Measurements from ENCODE around the gene LUZP4.
A peak's percentile ranks its signal among the peaks of the same experiment; 100 is the strongest.
"Not testable (repeated sequence)": the region's sequence is repeated elsewhere in the genome, so short reads cannot be mapped to it uniquely, and the experiment has no call there.

LUZP4 gene, protein sequence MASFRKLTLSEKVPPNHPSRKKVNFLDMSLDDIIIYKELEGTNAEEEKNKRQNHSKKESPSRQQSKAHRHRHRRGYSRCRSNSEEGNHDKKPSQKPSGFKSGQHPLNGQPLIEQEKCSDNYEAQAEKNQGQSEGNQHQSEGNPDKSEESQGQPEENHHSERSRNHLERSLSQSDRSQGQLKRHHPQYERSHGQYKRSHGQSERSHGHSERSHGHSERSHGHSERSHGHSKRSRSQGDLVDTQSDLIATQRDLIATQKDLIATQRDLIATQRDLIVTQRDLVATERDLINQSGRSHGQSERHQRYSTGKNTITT

GRCh38 chrX:115289465-115289864, at the start of gene LUZP4:
LUZP4 (plus strand) TSS chrX:115289715; CDS start chrX:115289760, 45 bp downstream.
- DNase-seq = no peak

DNA sequence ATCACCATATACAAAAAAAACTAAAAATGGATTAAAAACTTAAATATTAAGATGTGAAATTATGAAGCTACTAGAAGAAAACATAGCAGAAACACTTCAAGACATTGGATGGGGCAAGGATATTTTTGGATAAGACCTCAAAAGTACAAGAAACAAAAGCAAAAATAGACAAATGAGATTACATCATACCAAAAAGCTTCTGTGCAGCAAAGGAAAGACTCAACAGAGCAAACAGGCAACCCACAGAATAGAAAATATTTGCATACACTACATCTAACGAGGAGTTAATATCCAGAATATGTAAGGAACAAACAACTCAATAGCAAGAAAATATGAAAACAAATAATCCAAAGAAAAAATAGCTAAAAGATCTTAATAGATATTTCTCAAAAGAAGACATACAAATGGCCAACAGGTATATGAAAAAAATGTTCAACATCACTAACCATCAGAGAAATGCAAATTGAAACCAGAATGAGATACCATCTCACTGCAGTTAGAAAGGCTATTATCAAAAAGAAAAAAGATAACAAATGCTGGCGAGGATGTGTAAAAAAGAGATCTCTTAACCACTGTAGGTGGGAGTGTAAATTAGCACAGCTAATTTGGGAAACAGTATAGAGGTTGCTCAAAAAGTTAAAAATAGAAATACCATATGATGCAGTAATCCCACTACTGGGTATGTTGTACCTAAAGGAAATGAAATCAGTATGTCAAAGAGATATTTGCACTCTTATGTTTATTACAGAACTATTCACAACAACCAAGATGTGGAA, 37.9 kb upstream of the LUZP4 start:
- DNase-seq = no peak

DNA sequence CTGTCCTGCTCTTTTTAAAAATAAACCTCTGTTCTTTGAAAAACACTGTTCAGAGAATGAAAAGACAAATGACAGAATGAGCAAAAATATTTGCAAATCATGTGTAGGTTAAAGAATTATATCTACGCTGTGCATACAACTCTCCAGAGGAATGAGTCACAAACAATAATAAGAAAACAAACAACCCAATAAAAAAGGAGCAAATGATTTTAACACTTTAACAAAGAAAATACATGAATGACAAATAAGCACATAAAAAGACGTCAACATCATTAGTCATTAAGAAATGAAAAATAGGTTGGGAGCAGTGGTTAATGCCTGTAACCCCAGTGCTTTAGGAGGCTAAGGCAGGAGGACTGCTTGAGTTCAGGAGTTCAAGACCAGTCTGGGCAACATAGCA, 34.5 kb upstream of the LUZP4 start:
- DNase-seq = no peak

DNA sequence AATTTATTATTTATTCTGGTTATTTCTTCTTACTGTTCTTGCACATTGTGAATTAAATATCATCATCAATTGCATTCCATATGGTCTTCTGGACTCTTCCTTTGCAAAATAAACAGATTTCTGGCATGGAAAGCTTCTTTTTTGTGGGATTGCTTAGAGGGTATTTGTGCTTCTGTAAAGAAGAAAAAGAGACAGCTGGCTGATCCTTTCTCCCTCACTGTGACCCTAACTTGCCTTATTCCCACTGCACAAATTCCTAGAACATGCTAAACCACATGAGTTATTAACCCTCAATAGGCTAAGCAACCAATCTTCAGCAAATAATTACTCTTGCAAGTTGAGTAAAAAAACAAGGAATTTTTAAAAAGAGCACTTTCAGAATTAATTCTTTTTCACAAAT, 31.8 kb upstream of the LUZP4 start:
- DNase-seq = no peak

DNA sequence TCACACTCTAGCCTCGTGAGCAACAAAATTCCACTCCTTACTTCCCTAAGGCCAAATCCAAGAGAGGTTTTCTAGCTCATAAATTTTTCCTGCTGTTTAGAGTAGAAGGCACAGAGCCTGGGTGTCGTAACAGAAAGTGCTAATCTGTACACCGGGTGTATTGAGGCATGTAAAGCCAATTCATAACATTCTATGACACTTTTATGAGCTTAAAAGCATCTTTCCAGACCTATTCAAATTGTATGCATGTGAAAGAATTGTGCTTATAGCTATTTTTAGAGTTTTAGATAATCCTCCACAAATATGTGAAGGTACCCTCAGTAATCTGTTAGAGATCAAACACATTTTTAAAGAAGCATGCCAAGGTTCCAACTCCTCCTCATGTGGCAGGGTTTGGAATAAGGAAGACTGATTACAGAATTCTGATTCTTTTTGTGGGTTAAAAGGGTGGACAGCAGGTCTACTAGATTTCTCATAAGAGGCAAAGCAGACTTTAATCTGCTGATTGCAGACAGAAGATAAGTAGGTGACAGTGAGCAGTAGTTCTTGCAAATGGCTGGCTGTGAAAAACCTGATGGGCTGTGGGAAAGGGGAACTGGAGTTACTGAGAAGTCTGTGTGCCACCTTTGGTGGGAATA, 30.2 kb upstream of the LUZP4 start:
- no peak for DNase-seq

GRCh38 chrX:115260330-115260729, 29.2 kb upstream of the LUZP4 start:
- no peak for DNase-seq

DNA sequence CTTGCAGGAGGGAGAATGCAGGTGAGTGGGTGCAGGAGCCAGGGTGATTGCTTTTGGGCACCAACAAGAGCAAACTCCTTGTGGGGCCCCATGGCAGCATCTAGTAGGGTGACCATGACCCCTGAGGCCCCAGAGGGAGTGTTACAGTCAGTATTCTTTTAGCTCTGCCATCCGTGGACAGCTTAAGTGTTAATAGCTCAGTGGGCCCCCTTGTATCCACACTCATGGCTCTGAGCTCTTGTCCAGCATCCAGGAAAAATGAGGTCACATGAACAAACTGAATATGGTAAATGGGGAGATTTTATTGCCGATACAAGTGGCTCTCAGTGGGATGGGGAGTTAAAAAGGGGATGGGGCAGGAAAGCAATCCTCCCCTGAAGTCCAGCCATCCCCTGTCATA, 28.4 kb upstream of the LUZP4 start:
- no peak for DNase-seq

DNA sequence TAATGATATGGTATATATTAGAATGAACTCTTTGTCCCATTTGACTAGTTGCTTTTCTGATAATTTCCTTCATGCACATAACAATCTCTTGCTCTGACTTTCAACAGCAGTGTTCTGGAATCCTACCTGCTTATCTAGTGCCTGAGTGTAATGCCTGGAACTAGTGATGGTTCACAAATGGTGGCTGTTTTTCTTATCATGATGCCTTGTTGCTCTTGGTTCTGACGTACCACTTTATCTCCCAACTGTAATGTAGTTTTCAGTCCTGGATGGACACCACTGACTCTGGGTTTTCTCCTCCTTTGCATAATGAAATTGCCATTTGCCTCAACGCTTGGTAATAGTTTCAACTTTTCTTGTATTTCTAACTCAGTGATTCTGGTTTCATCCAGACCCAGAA, 25.5 kb upstream of the LUZP4 start:
- DNase-seq = no peak

- DNase-seq = no peak
Observed at GRCh38 chrX:115266300-115266699, 23.2 kb upstream of the LUZP4 start.

GRCh38 chrX:115268421-115268820, 21.1 kb upstream of the LUZP4 start:
- DNase-seq = no peak

DNA sequence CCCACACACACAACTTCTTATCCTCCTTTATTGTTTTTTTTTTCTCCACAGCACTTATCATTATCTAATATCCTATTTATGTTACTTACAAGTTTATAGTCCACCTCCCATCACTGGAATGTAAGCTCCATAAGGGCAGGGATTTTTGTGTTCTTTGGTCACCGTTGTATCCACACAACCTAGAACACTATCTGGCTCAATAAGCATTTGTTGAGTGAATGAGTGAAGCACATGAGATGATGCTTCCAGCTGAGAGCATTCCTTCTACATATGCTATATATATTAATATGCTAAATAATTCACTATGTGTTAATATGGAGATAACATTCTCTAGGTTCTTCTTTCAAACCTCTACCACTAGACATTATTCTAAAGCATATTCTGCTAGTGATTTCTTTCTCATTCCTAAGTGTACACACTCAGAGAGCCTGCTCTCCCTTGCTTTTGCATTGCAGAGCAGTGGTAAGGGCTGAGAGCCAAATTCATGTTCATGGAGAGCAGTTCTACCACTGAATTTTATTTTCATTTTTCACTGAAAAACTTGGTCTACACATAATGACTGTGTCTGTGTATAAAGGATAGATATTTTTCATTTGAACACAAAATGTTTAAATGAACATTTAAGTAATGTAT, 20.3 kb upstream of the LUZP4 start:
- no peak for DNase-seq

- no peak for DNase-seq
Observed at GRCh38 chrX:115284877-115285276, 4.6 kb upstream of the LUZP4 start.

GRCh38 chrX:115297189-115297588, 7.7 kb downstream of the LUZP4 start:
- DNase-seq = no peak

DNA sequence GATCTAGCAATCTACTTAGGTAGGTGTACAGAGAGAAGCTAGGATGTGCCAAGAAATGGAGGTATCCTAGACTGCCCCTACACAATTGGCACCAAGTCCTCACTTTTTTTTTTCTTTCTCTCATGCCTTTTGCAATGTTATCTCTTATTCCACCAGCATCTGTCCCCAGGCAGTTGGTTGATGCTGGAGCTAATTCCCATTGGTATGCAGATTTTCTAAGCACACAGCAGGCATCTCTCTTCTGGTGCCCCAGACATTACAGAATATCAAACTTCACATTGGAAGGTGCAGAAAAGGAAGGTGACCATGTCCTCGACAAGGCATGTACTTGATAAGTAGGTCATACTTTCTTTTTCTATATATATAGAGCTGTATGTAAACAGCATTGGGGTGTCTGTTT, 21.6 kb downstream of the LUZP4 start:
- no peak for DNase-seq

GRCh38 chrX:115311601-115312001, 22.1 kb downstream of the LUZP4 start:
- no peak for DNase-seq

DNA sequence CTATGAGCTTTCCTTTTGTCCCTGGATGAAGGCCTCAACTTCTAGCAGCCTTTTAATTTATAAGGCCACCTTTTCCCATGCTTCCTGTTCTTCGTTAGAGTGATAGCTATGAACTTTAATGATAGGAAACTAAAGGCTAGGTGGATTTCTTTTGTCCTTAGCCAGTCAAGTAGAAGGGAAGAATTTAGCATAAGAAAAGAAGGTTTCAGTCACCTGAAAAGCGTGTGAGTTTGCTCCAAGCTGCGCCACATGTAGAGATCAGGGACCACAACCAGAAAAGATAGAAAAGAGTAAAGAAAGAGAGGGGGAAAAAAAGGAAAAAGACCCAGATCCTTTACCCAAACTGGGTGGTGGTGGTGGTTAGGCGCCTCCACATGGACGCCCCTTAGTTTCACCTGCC, 28.6 kb downstream of the LUZP4 start:
- no peak for DNase-seq

DNA sequence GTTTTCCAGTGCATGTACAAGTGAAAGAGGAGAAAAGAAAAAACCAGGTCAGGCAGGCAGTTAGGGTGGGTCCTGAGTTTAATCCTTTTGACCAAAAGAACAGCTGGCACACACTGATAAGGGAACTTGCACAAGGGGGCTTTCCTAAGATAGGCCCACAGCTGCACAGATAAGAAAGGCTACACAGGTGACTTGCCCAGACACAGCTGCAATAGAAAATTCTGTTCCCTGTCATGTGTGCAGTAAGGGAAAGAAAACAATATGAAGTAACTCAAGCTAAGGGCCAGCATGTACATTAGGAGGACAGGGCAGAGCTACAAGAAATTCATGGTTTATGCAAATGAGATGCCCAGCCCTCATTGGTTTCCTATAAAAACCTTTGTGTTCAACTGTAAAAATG, 32.9 kb downstream of the LUZP4 start:
- no peak for DNase-seq

DNA sequence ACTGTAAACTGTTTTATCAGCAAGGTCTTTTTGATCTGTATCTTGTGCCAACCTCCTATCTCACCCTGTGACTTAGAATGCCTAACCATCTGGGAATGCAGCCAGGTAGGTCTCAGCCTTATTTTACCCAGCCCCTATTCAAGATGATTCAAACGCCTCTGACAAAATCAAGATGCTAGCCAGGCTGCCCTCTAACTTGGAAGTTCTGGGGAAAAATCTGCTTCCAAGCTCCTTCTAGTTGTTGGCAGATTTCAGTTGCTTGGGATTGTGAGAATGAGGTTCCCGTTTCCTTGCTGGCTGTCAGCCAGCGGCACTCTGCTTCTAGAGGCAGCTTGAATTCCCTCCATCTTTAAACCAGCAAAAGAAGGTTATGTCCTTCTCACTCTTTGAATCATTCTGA, 34.7 kb downstream of the LUZP4 start:
- DNase-seq = no peak

DNA sequence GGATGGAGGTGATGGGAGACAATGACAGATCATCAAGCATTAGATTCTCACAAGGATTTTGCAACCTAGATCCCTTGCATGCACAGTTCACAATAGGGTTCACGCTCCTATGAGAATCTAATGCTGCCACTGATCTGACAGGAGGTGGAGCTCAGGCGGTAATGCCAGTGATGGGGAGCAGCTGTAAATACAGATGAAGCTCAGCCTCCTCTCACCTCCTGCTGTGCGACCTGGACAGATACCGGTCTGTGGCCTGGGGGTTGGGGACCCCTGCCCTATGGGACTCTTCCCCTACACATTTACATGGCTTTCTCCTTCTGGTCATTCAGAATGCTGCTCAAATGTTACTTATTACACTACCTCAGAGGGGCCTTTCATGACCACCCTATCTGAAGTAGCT, 39.8 kb downstream of the LUZP4 start:
- DNase-seq = not testable (repeated sequence)

- peak; percentile 51 for DNase-seq
Observed at GRCh38 chrX:115330498-115331168, 41.1 kb downstream of the LUZP4 start.

DNA sequence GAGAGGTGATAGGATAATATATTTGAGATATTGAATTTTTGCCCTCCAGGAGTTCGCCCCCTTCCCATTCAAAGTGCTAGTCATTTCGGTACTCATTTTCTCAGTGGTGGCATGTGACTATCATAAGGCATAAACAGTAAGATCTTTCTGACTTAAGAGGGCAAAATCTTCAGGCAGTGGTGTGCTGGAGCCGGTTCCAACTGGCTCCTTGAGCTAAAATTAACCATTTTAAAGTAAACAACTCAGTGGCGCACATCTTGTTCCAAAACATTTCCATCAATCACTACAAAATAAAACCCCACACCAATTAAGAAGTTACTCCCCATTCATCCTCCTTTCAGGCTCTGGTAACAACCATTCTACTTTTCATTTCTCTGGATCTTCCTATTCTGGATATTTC, 43.3 kb downstream of the LUZP4 start:
- no peak for DNase-seq

DNA sequence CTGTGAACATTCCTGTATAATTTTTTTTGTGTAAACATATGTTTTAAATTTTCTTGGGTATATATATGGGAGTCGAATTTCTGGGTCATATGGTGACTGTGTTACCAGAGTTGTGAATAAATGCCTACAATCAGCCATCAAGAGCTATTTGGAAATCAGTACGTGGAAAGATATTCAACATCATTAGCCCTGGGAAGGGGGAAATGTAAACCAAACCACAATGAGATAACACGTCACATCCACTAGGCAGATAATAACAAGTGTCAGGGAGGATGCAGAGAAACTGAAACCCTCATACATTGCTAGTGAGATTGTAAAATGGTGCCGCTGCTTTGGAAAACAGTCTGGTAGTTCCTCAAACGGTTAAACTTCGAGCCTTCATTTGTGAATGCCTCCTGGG, 43.9 kb downstream of the LUZP4 start:
- DNase-seq = no peak

Measured in activated CD4-positive, alpha-beta T cell treated with anti-CD3 and anti-CD28 coated beads, Interleukin-2, amount 50 U/mL, for 16 hours (primary cell).